ENCODE data around the gene LRIT3. TPM values are rescaled to one million over a fixed set of nuclear protein-coding genes. Genes with fewer than 3 reads are reported as not detected.
A peak's percentile ranks its signal among the peaks of the same experiment; 100 is the strongest.
"Not testable (repeated sequence)": the region's sequence is repeated elsewhere in the genome, so short reads cannot be mapped to it uniquely, and the experiment has no call there.

The LRIT3 gene
- total RNA-seq, 1 donor from 2014 or later, result 0.51 TPM

DNA sequence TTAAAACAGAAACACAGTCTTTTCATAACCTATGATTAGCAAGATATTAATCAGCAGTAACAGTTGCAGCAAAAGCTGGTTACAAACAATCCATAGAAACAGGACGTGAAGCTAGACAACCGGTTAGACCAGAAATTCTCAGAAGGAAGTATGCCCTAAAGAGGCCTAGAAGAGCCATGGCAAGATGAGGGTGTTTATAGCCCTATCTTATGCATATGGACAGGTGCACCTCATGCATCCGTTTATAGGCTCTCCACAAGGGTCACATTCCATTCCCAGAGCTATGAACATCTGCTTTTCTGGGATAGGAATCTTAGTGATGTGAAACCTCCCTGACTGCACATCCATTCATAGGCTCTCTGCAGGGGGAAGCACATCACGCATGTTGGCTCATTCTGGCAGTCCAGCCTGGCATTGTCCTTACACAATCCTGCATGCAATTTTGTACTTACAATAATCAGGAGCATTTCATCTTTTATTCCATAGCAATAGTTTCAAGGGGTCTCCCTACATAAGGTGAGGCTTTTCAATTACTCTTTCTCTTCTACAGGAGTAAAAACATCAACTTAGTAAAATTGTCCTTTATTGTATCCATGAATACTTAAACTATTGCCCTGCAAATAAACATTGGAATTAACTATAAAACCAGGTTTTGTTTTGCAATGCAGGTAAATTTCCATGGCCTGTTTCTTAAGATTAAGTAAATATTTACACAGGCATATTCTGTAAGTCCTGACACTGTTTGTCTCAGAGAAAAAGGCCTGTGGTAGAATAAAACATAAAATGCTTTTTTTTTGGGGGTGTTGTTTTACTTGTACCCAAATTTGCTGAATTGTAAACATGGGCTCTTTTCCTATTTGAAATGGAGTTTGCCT, 11.8 kb downstream of the LRIT3 start:
- DNase-seq, result not testable (repeated sequence)

DNA sequence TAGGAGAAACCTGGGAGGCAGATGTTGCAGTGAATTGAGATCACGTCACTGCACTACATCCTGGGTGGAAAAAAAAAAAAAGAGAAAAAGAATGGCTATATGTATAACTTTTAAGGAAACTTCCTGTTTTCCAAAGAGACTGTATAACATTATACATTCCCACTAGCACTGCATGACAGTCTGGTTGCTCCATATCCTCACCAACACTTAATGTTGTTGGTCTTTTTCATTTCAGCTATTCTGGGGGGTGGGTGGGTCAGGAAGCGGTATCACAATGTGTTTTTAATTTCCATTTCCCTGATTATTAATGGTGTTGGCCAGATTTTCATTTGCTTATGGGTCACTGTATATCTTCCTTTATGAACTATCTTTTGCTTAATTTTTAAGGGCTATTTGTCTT, 13.4 kb downstream of the LRIT3 start:
- DNase-seq, result no peak

GRCh38 chr4:109861916-109862511, 14.1 kb downstream of the LRIT3 start:
- DNase-seq, result no peak

- DNase-seq, result no peak
These were observed 16.2 kb downstream of the LRIT3 start for GRCh38 chr4:109864134-109864533.

DNA sequence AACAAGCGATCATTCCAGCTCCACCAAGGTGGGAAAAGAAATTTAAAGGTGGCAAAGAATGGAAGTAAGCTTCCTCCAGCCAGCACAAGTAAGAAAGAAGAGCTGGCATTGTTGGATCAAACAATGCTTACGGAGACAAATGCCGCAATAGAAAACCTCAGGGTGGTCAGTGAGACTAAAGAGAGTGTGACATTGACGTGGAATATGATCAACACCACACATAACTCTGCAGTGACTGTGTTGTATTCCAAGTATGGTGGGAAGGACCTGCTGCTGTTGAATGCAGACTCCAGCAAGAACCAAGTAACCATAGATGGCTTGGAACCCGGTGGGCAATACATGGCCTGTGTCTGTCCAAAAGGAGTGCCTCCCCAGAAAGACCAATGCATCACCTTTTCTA, 22.2 kb downstream of the LRIT3 start:
- DNase-seq, result no peak

- no peak for DNase-seq
These were observed 24.2 kb downstream of the LRIT3 start for GRCh38 chr4:109872065-109872464.

GRCh38 chr4:109872950-109873656, 25.2 kb downstream of the LRIT3 start:
- DNase-seq, result no peak

DNA sequence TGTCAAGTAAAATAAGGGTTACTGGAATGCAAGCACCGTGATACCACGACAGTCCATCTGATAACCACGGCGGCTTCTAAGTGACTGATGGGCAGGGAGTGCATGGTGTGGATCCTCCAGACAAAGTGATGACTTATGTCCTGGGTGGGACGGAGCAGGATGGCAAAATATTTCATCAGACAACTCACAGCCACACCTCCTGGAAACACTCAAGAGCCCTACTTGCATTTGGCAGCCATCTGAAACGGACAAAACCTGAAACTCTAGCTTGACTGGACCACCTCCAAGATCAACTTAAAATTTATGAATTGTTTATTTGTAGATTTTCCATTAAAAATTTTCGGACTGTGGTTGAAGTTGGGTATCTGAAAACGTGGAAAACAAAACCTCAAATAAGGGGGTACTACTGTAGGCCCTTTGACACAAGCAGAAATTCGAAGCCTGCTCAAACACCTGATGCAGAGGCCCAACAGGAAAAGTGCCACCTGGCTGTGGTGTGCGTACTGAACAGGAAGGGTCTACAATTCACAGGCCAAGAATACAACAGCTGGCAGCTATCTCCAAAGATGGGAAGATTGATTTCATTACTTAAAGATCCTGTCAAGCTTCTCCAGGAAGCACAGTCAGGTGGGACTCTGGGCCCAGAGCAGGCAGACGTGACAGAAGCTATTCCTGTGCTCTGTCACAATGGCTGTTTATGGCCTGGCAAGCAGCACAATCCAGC, 26.0 kb downstream of the LRIT3 start:
- no peak for DNase-seq

DNA sequence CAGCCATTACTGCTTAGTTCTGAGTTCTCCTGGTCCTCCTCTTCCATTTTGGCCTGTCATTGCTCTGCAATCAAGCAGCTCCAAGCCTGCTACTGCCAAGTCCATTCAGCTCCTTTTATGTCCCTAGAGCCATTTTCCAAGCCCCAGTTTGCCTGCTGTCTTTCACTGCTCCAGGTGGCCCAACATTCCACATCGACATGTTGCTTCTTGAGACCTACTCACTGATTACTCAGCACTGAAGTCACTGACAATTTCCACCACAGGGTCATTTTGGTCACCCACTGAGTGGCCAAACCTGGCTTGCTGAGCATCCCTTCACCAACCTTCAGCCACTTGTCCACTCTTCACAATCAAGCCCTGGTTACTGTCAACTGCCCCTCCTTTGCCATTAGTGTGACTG, 27.2 kb downstream of the LRIT3 start:
- no peak for DNase-seq

DNA sequence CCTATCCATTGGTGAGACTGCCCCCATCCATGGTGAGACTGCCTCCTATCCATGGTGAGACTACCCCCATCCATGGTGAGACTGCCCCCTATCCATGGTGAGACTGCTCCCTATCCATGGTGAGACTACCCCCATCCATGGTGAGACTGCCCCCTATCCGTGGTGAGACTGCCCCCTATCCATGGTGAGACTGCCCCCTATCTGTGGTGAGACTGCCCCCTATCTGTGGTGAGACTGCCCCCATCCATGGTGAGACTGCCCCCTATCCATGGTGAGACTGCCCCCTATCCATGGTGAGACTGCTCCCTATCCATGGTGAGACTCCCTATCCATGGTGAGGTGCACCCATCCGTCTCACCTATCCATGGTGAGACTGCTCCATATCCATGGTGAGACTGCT, 27.6 kb downstream of the LRIT3 start:
- not testable (repeated sequence) for DNase-seq

- no peak for DNase-seq
These were observed 28.8 kb downstream of the LRIT3 start for GRCh38 chr4:109876634-109877265.

DNA sequence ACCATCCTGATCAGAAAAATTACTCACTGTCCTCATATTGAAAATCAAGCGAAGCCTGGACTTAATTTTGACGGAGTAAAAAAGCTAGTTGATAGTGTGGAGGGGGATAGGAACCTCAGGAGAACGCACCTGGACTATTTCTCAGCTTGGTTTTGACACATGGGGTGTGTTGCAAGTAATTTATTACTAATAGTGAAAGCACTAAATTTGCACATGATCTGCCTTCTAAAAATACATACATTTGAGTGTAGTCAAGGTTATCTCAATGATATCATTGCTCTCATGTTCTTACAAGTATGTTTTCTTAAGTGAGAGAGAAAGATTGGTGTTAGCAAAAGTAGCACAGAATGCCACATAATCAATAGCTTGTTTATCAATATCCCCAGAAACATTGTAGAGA, 29.5 kb downstream of the LRIT3 start:
- no peak for DNase-seq

GRCh38 chr4:109878355-109878754, 30.4 kb downstream of the LRIT3 start:
- DNase-seq, result no peak

- no peak for DNase-seq
These were observed 31.2 kb downstream of the LRIT3 start for GRCh38 chr4:109879081-109879480.

GRCh38 chr4:109879636-109880314, 31.9 kb downstream of the LRIT3 start:
- no peak for DNase-seq

DNA sequence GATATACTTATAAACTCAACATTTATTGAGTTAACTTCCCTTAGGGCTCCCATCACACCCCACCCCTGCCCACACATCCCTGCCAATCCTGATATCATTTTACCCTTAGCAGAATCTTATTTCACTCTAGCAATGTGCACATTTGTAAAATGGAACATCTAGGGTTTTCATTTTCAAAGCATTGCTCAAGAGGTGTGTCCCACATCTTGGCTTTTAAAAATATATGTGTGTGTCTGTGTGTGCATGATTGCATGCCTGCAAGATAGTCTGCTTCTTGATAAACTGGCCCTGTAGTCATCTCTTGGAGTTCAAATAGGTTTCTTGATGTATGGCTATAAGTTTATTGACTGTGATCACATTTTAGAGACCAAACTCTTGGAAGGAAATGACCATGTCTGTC, 38.4 kb downstream of the LRIT3 start:
- no peak for DNase-seq

- no peak for DNase-seq
These were observed 39.2 kb downstream of the LRIT3 start for GRCh38 chr4:109887071-109887470.

- DNase-seq, result peak; percentile 2
These were observed 42.2 kb downstream of the LRIT3 start for GRCh38 chr4:109890076-109890475.

DNA sequence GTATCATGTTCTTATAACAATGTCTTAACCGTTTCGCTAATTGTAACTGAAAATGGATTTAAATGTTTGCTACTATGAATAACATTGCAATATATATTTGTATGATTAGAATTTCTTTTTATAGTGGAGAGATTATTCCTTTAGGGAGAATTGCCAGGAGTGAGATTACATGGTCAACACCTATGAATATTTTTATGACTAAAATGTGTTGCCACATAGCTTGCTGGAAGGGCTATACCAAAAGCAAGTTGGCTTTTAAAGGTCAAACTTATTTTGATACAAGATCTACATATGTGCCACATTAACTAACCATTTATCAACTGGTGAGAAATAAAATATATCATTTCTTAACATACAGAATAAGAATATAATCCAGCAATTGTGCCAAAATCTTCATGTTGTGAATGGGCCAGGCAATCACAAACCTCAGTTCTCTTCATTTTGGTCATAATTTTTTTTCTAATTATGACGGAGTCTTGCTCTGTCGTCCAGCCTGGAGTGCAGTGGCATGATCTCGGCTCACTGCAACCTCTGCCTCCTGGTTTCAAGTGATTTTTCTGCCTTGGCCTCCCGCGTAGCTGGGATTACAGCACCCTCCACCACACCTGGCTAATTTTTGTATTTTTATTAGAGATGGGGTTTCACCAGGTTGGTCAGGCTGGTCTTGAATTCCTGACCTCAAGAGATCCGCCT, 54.8 kb downstream of the LRIT3 start:
- DNase-seq, result no peak

DNA sequence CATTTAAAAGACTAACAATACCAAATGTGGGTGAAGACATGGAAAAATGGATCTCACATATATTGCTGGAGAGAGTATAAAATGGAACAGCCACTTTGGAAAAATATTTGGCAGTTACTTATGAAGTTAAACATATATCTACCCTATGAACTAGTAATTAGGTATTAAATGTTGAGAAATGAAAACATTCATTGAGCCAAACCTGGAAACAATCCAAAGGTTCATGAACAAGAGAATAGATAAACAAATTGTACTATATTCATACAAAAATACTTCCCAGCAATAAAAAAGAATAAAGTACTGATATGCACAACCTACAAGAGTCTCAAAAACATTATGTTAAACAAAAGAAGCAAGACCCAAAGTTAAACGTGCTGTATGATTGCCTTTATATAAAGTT, 60.8 kb downstream of the LRIT3 start:
- DNase-seq, result no peak

DNA sequence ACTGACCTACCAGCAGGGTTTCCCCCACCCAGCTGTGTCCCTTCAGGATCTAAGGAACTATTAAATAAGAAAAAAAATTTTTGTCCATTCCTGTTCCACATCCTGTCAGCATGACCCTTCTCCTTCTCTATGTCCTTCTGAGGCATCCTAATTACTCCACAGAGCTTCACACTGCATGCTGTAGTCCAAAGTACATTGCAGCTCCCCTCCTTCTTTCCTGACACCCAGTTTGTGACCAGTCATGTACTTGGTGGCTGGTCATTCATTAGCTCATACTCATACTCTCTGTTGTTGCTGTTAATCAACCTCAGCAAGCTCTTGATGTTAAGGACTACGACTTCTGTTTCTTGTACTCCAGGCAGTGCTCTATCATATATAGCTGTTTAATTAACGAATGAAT, 62.3 kb downstream of the LRIT3 start:
- DNase-seq, result no peak

All from tongue (tissue), 2 donors.